Fibroblast of mammary gland (primary cell): ENCODE measurements around the gene RNASEL.

Experiments
- DNase-seq: peaks from one replicate; pipeline ENCODE4 v3.0.0-alpha.2; 2010; ENCODE audit warnings: low read depth
- H3K4me3 ChIP-seq: 2 replicates; pipeline ENCODE4 v1.5.1; 2011; ENCODE audit warnings: low read depth, mild to moderate bottlenecking, low read length, moderate library complexity; ENCODE audit not compliant: control insufficient read depth
- TF ChIP-seq, protein P1 (sequence below): conservative IDR thresholded peaks from 2 replicates; pipeline ENCODE4 v1.5.1; 2011; ENCODE audit warnings: low read depth, low read length, inconsistent platforms; ENCODE audit not compliant: control insufficient read depth, insufficient read depth

The RNASEL gene

GRCh38 chr1:182615468-182616129 is 26.5 kb upstream of the RNASEL start:
- TF ChIP-seq, protein P1, sequence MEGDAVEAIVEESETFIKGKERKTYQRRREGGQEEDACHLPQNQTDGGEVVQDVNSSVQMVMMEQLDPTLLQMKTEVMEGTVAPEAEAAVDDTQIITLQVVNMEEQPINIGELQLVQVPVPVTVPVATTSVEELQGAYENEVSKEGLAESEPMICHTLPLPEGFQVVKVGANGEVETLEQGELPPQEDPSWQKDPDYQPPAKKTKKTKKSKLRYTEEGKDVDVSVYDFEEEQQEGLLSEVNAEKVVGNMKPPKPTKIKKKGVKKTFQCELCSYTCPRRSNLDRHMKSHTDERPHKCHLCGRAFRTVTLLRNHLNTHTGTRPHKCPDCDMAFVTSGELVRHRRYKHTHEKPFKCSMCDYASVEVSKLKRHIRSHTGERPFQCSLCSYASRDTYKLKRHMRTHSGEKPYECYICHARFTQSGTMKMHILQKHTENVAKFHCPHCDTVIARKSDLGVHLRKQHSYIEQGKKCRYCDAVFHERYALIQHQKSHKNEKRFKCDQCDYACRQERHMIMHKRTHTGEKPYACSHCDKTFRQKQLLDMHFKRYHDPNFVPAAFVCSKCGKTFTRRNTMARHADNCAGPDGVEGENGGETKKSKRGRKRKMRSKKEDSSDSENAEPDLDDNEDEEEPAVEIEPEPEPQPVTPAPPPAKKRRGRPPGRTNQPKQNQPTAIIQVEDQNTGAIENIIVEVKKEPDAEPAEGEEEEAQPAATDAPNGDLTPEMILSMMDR = no peak
- DNase-seq = peak; percentile 47

DNA sequence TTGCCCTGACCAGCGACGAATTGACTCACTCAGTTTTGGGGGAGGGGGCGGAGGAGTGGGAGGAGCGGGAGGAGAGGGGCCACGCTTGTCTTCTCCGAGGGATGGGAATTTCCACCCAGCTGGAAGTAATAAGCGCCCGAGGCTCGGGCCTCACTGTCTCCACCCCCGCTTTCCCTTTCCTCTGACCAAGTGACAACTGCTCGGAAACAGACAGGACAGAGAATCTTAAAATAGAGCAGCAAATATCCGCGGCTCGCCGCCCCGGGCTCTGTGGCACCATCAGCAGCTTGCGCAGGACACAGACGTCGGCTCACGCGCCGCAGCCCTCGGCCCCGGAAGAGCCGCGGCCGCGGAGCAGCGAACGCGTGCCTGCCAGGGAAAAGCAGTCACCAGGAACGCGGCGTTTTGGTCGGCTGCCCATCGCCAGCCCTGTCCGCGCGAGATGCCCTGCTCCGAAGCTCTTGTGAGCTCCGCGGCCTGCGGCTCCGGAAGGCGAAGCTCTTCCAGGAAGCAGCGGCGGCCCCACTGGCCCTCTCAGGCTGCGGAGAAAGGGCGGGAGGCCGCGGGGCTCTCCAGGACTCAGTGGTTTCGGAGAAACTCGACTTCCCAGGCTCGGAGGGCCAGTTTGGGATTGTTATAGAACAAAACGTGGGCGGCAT is 25.9 kb upstream of the RNASEL start:
- H3K4me3 ChIP-seq = peak overlapping the region; percentile 22
- TF ChIP-seq, protein P1 = no peak
- peak; percentile 87 for DNase-seq

More at GRCh38 chr1:182615468-182616129, 26.5 kb upstream of the RNASEL start:
- H3K4me3 ChIP-seq = peak overlapping the region; percentile 22

DNA sequence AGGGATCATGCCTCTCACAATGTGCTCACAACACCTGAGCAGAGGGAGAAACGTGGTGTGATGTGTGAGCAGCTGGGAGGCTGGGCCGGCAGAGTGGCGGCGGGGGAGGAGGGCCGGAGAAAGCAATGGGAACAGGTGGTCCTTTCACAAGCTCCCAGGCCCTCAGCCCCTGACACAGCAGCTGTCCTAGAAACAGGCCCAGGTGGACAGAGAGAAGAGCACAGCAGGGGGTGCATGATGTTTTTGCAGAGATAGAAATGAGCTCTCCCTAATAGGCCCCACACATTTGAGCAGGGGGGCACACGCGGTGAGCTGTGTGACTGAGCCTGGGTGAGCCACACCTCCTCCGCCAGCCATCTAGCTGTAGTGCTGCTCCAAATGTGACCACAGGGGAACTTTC is 22.7 kb upstream of the RNASEL start:
- no peak overlapping the region for H3K4me3 ChIP-seq
- TF ChIP-seq, protein P1 = no peak
- DNase-seq = no peak

GRCh38 chr1:182611326-182611725 is 22.3 kb upstream of the RNASEL start:
- DNase-seq = no peak
- TF ChIP-seq, protein P1 = no peak
- H3K4me3 ChIP-seq = no peak overlapping the region

DNA sequence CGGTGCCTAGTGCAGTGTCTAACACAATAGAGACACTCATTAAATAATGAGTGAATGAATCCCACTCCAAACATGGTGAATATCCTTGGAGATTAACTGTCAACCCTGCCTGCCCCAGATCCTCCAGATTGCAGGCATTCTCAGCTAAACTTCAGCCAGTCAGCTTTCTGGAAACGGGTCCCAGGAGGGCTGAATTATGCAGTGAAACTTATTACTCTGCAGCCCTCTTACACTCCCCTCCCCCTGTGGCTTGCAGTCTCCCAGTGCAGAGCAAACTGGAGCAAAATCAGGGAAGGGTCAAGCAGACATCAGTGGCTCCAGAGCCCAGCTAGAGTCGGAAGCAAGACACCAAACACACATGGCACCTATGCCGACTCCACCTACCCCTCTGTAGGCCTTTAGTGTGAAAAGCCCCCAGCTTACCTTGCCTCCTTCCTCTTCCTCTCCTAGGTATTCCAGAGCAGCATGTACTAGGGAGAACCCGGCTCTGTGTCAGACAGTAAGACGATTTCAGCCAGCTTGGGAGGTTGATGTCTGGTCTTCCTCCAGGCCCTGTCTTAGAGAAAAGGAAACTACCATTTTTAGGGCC is 21.6 kb upstream of the RNASEL start:
- DNase-seq = peak; percentile 25
- no peak overlapping the region for H3K4me3 ChIP-seq
- TF ChIP-seq, protein P1 = no peak

GRCh38 chr1:182608845-182609610 is 20.0 kb upstream of the RNASEL start:
- H3K4me3 ChIP-seq = no peak overlapping the region
- DNase-seq = peak; percentile 49
- TF ChIP-seq, protein P1 = no peak
